HCT116 (cell line): ENCODE results near the gene PDZD8. TPM values are rescaled to one million over a fixed set of nuclear protein-coding genes. Genes with fewer than 3 reads are reported as not detected.

Experiments
- ATAC-seq: fragments of 200-7000 bp; cut with Tn5 transposase; 2 replicates; pipeline ENCODE4 v1.9.1; 2020; ENCODE audit warnings: mild to moderate bottlenecking, moderate library complexity
- BruUV-seq: library from RNA; stranded (reverse); fragments of 400-500 nt; replicated peaks from 2 replicates; lab custom pipeline; 2021; lab: Mats Ljungman, UMichigan
- CTCF ChIA-PET: fragments of 300-600 bp; sonication (Branson Sonifier 250); formaldehyde crosslinking; loops from one replicate; lab custom pipeline; 2021; ENCODE audit warnings: antibody characterized with exemption; lab: Charles Lee
- POLR2A ChIA-PET: fragments of 300-600, 350-600 bp; sonication (Branson Sonifier 250); formaldehyde crosslinking; loops from one replicate; lab custom pipeline; 2021; ENCODE audit warnings: antibody characterized with exemption; lab: Charles Lee
- RAD21 ChIA-PET, 2 experiments: fragments of 300-600 bp; sonication (Branson Sonifier 250); formaldehyde crosslinking; loops; one replicate each; lab custom pipeline; 2023; ENCODE audit warnings: low total read pairs in 2 of 2; ENCODE audit not compliant: uncharacterized antibody in 2 of 2, unreplicated experiment in 2 of 2, low non-redundant PET in 1 of 2; lab: Charles Lee
- DNase-seq: peaks from one replicate; pipeline ENCODE4 v3.0.0-alpha.2; 2010; ENCODE audit warnings: low read depth, low spot score
- H2AFZ ChIP-seq: fragments of 200-600 bp; shearing (Covaris generic), sonication (generic); 2 replicates; pipeline ENCODE4 v1.6.1; 2017; ENCODE audit warnings: low read depth, mixed run types, mixed read lengths, antibody characterized with exemption, low read length; ENCODE audit not compliant: poor library complexity, severe bottlenecking
- H3K27ac ChIP-seq: 2 replicates; pipeline ENCODE4 v1.5.1; 2012; ENCODE audit warnings: low read depth, low read length
- H3K27me3 ChIP-seq: fragments of 200-600 bp; sonication (generic); 2 replicates; pipeline ENCODE4 v1.6.1; 2016; ENCODE audit warnings: mixed run types, low read length, mixed read lengths; ENCODE audit not compliant: insufficient read depth
- H3K36me3 ChIP-seq, 2 experiments: fragments of 200-500 bp in 1 of 2; fragments of 200-600 bp in 1 of 2; sonication (Bioruptor generic) in 1 of 2; sonication (generic) in 1 of 2; 2 replicates each; pipeline versions ENCODE4 v1.5.1 to v1.6.1; 2014 to 2016; ENCODE audit warnings: low read length in 2 of 2, inconsistent platforms in 1 of 2, mixed read lengths in 1 of 2, mixed run types in 1 of 2; ENCODE audit not compliant: insufficient read depth in 2 of 2, control insufficient read depth in 1 of 2
- H3K4me1 ChIP-seq, 2 experiments: fragments of 200-600 bp in 1 of 2; sonication (generic) in 1 of 2; 2 replicates each; pipeline versions ENCODE4 v1.5.1 to v1.6.1; 2012 to 2017; ENCODE audit warnings: low read length in 2 of 2, inconsistent platforms in 1 of 2, mild to moderate bottlenecking in 1 of 2, mixed read lengths in 1 of 2, mixed run types in 1 of 2, moderate library complexity in 1 of 2; ENCODE audit not compliant: insufficient read depth in 2 of 2, control insufficient read depth in 1 of 2
- H3K4me2 ChIP-seq: fragments of 200-600 bp; sonication (generic); 2 replicates; pipeline ENCODE4 v1.6.1; 2017; ENCODE audit warnings: mixed run types, low read length, mixed read lengths
- H3K4me3 ChIP-seq, 2 experiments: fragments of 200-600 bp in 1 of 2; sonication (generic) in 1 of 2; replicated peaks in 1 of 2; 2 replicates each; pipeline ENCODE4 v1.5.1; 2011 to 2016; ENCODE audit warnings: low read length in 2 of 2, control low read depth in 1 of 2, low read depth in 1 of 2, mild to moderate bottlenecking in 1 of 2, mixed read lengths in 1 of 2, mixed run types in 1 of 2
- H3K79me2 ChIP-seq: fragments of 200-600 bp; sonication (generic); 2 replicates; pipeline ENCODE4 v1.6.1; 2017; ENCODE audit warnings: mild to moderate bottlenecking, mixed run types, low read length, moderate library complexity, mixed read lengths; ENCODE audit not compliant: insufficient read depth
- H3K9ac ChIP-seq: fragments of 200-600 bp; sonication (generic); 2 replicates; pipeline ENCODE4 v1.6.1; 2016; ENCODE audit warnings: low read length, mixed read lengths
- H3K9me2 ChIP-seq: fragments of 200-600 bp; sonication (generic), shearing (Covaris generic); 2 replicates; pipeline ENCODE4 v1.6.1; 2017; ENCODE audit warnings: mixed run types, mild to moderate bottlenecking, moderate library complexity; ENCODE audit not compliant: insufficient read depth
- H3K9me3 ChIP-seq, 2 experiments: fragments of 200-500 bp in 1 of 2; fragments of 200-600 bp in 1 of 2; sonication (Bioruptor generic) in 1 of 2; sonication (generic) in 1 of 2; 2 replicates each; pipeline ENCODE4 v1.6.1; 2014 to 2017; ENCODE audit warnings: low read length in 2 of 2, mixed read lengths in 2 of 2, inconsistent platforms in 1 of 2, low read depth in 1 of 2, mild to moderate bottlenecking in 1 of 2, mixed run types in 1 of 2, moderate library complexity in 1 of 2; ENCODE audit not compliant: control insufficient read depth in 1 of 2, insufficient read depth in 1 of 2
- H4K20me1 ChIP-seq: fragments of 200-600 bp; sonication (generic), shearing (Covaris generic); 2 replicates; pipeline ENCODE4 v1.6.1; 2017; ENCODE audit warnings: mixed run types, mild to moderate bottlenecking, moderate library complexity; ENCODE audit not compliant: insufficient read depth
- ATF3 ChIP-seq: IDR thresholded peaks from 2 replicates; pipeline ENCODE4 v1.6.1; 2012
- CEBPB ChIP-seq: IDR thresholded peaks from 2 replicates; pipeline ENCODE4 v1.6.1; 2012; ENCODE audit warnings: low read depth
- EGR1 ChIP-seq: IDR thresholded peaks from 2 replicates; pipeline ENCODE4 v1.6.1; 2012; ENCODE audit warnings: low read depth
- ELF1 ChIP-seq: IDR thresholded peaks from 2 replicates; pipeline ENCODE4 v1.6.1; 2012; ENCODE audit warnings: low read depth, borderline replicate concordance
- EZH2phosphoT487 ChIP-seq: fragments of 200-600 bp; IDR thresholded peaks from 2 replicates; pipeline ENCODE4 v1.6.1; 2018; ENCODE audit warnings: antibody characterized with exemption, borderline replicate concordance
- FOSL1 ChIP-seq: IDR thresholded peaks from 2 replicates; pipeline ENCODE4 v1.6.1; 2012; ENCODE audit warnings: low read depth
- POLR2AphosphoS5 ChIP-seq: IDR thresholded peaks from 2 replicates; pipeline ENCODE4 v1.6.1; 2011; ENCODE audit warnings: mild to moderate bottlenecking, low read depth, low read length, moderate library complexity
- RAD21 ChIP-seq: IDR thresholded peaks from 2 replicates; pipeline ENCODE4 v1.6.1; 2012; ENCODE audit warnings: low read depth, mild to moderate bottlenecking
- SIN3A ChIP-seq: IDR thresholded peaks from 2 replicates; pipeline ENCODE4 v1.6.1; 2012; ENCODE audit warnings: low read depth
- SP1 ChIP-seq: IDR thresholded peaks from 2 replicates; pipeline ENCODE4 v1.6.1; 2012; ENCODE audit warnings: low read depth
- SRF ChIP-seq: IDR thresholded peaks from 2 replicates; pipeline ENCODE4 v1.6.1; 2012; ENCODE audit warnings: low read depth
- YY1 ChIP-seq: IDR thresholded peaks from 2 replicates; pipeline ENCODE4 v1.6.1; 2011; ENCODE audit warnings: low read length, low read depth, moderate library complexity, mild to moderate bottlenecking; ENCODE audit not compliant: insufficient replicate concordance; ENCODE audit errors: extremely low read depth
- ZBTB33 ChIP-seq: IDR thresholded peaks from 2 replicates; pipeline ENCODE4 v1.6.1; 2011; ENCODE audit warnings: mild to moderate bottlenecking, low read length, moderate library complexity; ENCODE audit not compliant: insufficient replicate concordance; ENCODE audit errors: extremely low read depth
- ZFX ChIP-seq: fragments of 450-650 bp; IDR thresholded peaks from 2 replicates; pipeline ENCODE4 v1.6.1; 2017
- intact Hi-C: fragments of 100-400 bp; cut with micrococcal nuclease; formaldehyde crosslinking; loops from 2 replicates; pipeline ENCODE4 v1.10.0; 2022
- total RNA-seq: library from RNA; stranded (reverse); gene quantifications from one replicate; pipeline ENCODE4 v1.2.1, GENCODE V29; 2021; ENCODE audit not compliant: unreplicated experiment
- TF ChIP-seq, protein P1 (sequence below): IDR thresholded peaks from 2 replicates; pipeline ENCODE4 v1.6.1; 2012

PDZD8 gene
- total RNA-seq, 1 experiment from 2014 or later = 61.7 TPM

DNA sequence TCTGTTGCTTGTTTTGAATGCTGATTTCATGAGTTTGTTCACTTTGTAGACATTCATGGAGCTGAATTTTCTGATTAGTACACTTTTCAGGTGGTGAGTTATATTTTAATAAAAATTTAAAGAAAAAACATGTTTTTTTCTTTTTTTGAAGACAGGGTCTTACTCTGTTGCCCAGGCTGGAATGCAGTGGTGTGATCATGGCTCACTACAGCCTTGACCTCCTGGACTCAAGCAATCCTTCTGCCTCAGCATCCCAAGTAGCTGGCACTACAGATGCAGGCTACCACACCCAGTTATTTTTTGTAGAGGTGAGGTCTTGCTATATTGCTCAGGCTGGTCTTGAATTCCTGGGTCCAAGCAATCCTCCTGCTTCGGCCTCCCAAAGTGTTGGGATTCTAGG, 23.7 kb downstream of the PDZD8 start:
- BruUV-seq = no TSS peak
- H3K4me2 ChIP-seq = no peak overlapping the region
- ChIA-PET POLR2A (no interaction called here), RAD21 (no interaction called here), CTCF (interaction anchor here (0.8 to 1.6 kb wide), 2 partner anchors 9 to 32 kb away, joined by 3 to 4 read pairs; no protein-coding TSS in a partner anchor)
- H3K9ac ChIP-seq = no peak overlapping the region
- H2AFZ ChIP-seq = no peak overlapping the region
- TF ChIP-seq, protein P1, sequence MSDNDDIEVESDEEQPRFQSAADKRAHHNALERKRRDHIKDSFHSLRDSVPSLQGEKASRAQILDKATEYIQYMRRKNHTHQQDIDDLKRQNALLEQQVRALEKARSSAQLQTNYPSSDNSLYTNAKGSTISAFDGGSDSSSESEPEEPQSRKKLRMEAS = no peak
- TF ChIP-seq SIN3A = no peak
- no peak for TF ChIP-seq SP1
- TF ChIP-seq ZBTB33 = no peak
- no peak for TF ChIP-seq EGR1
- TF ChIP-seq YY1 = no peak
- no peak for TF ChIP-seq RAD21
- no peak for TF ChIP-seq CEBPB
- no peak for TF ChIP-seq POLR2AphosphoS5
- no peak for TF ChIP-seq SRF
- TF ChIP-seq ATF3 = no peak
- no peak for TF ChIP-seq EZH2phosphoT487
- no peak for TF ChIP-seq ZFX
- TF ChIP-seq FOSL1 = no peak
- no peak for TF ChIP-seq ELF1
- peaks cover 98% of the 10 kb centered on the region for H3K79me2 ChIP-seq
- H3K4me3 ChIP-seq = no peak overlapping the region
- intact Hi-C loops = no loop called here
- H3K9me3 ChIP-seq = no peaks in the 10 kb centered on the region
- H3K27me3 ChIP-seq = no peaks in the 10 kb centered on the region
- ATAC-seq = no peak
- DNase-seq = no peak
- H3K4me1 ChIP-seq = peaks cover 0 to 3% of the 10 kb centered on the region in 2 experiments; a peak in 1 of 4 replicates
- H3K9me2 ChIP-seq = no peaks in the 10 kb centered on the region
- H4K20me1 ChIP-seq = peaks cover 31% of the 10 kb centered on the region
- no peak overlapping the region for H3K27ac ChIP-seq
- H3K36me3 ChIP-seq = no peaks in the 10 kb centered on the region
